ENCODE measurements around the gene TMEM117.

TMEM117 gene

GRCh38 chr12:43835656-43836474, at the start of gene TMEM117:
TMEM117 (plus strand) TSS chr12:43836081.
- DNase-seq (ENCODE audit: low read depth) = peak; percentile 38
- no peak for TF ChIP-seq CTCF (conservative IDR thresholded peaks at IDR 0.05; ENCODE audit: low read depth, low read length)
- peak within 1 kb of the TSS; percentile 74 for H3K4me3 ChIP-seq (ENCODE audit: low read depth, low read length)

- TF ChIP-seq CTCF (conservative IDR thresholded peaks at IDR 0.05; ENCODE audit: low read depth, low read length) = no peak
- H3K4me3 ChIP-seq (ENCODE audit: low read depth, low read length) = no peak overlapping the region
- DNase-seq (ENCODE audit: low read depth) = peak; percentile 5
These were observed 48.8 kb upstream of the TMEM117 start for GRCh38 chr12:43786899-43787693.

- peak; percentile 68 for DNase-seq (ENCODE audit: low read depth)
- H3K4me3 ChIP-seq (ENCODE audit: low read depth, low read length) = no peak overlapping the region
- no peak for TF ChIP-seq CTCF (conservative IDR thresholded peaks at IDR 0.05; ENCODE audit: low read depth, low read length)
These were observed 45.9 kb upstream of the TMEM117 start for GRCh38 chr12:43789941-43790340.

GRCh38 chr12:43795716-43796280, 40.1 kb upstream of the TMEM117 start:
- TF ChIP-seq CTCF (conservative IDR thresholded peaks at IDR 0.05; ENCODE audit: low read depth, low read length) = no peak
- H3K4me3 ChIP-seq (ENCODE audit: low read depth, low read length) = no peak overlapping the region
- peak; percentile 66 for DNase-seq (ENCODE audit: low read depth)

GRCh38 chr12:43797561-43798217, 38.2 kb upstream of the TMEM117 start:
- H3K4me3 ChIP-seq (ENCODE audit: low read depth, low read length) = no peak overlapping the region
- no peak for TF ChIP-seq CTCF (conservative IDR thresholded peaks at IDR 0.05; ENCODE audit: low read depth, low read length)
- no peak for DNase-seq (ENCODE audit: low read depth)

GRCh38 chr12:43805149-43805859, 30.6 kb upstream of the TMEM117 start:
- peak overlapping the region; percentile 88 for H3K4me3 ChIP-seq (ENCODE audit: low read depth, low read length)
- DNase-seq (ENCODE audit: low read depth) = peak; percentile 6
- no peak for TF ChIP-seq CTCF (conservative IDR thresholded peaks at IDR 0.05; ENCODE audit: low read depth, low read length)
